Neural crest cell (in vitro differentiated cells): ENCODE data around the gene SOX18. TPM values are rescaled to one million over a fixed set of nuclear protein-coding genes. Genes with fewer than 3 reads are reported as not detected.

ENCODE experiments used
- DNase-seq: peaks from one replicate; pipeline ENCODE4 v3.0.0; 2021; ENCODE audit warnings: low read depth, mixed read lengths, low spot score
- H3K27ac Mint-ChIP-seq: one replicate; pipeline ENCODE4 v1.8.0; 2021; ENCODE audit warnings: mild to moderate bottlenecking, mixed read lengths; ENCODE audit not compliant: unreplicated experiment
- H3K27me3 Mint-ChIP-seq: 2 replicates; pipeline ENCODE4 v1.8.0; 2021; ENCODE audit warnings: low read depth, mild to moderate bottlenecking, mixed read lengths
- H3K36me3 Mint-ChIP-seq: 2 replicates; pipeline ENCODE4 v1.8.0; 2021; ENCODE audit warnings: low read depth, mild to moderate bottlenecking, mixed read lengths
- H3K4me1 Mint-ChIP-seq: 2 replicates; pipeline ENCODE4 v1.8.0; 2021; ENCODE audit warnings: mixed read lengths
- H3K4me3 Mint-ChIP-seq: one replicate; pipeline ENCODE4 v1.8.0; 2021; ENCODE audit warnings: mild to moderate bottlenecking, mixed read lengths
- H3K9me3 Mint-ChIP-seq: 2 replicates; pipeline ENCODE4 v1.8.0; 2021; ENCODE audit warnings: mixed read lengths
- CTCF ChIP-seq: fragments of 200-600 bp; sonication (generic); conservative IDR thresholded peaks from 2 replicates; pipeline ENCODE4 v1.5.0; 2021; ENCODE audit warnings: antibody characterized with exemption, mild to moderate bottlenecking
- total RNA-seq: library from RNA; stranded (reverse); gene quantifications from 2 replicates; pipeline ENCODE4 v1.2.1, GENCODE V29; 2021

Gene SOX18
- total RNA-seq, 1 donor from 2014 or later = not detected

GRCh38 chr20:64078934-64079272 is 29.5 kb upstream of the SOX18 start:
- H3K4me3 Mint-ChIP-seq = peak overlapping the region; percentile 62
- no peak overlapping the region for H3K27ac Mint-ChIP-seq
- H3K36me3 Mint-ChIP-seq = no peaks in the 10 kb centered on the region

GRCh38 chr20:64077876-64078551 is 28.6 kb upstream of the SOX18 start:
- no peak for DNase-seq
- Mint-ChIP-seq H3K36me3 (no peaks in the 10 kb centered on the region), H3K4me1 (peaks cover 26% of the 10 kb centered on the region), H3K27me3 (peaks cover 24% of the 10 kb centered on the region), H3K27ac (no peak overlapping the region), H3K9me3 (no peaks in the 10 kb centered on the region), H3K4me3 (no peak overlapping the region)
- TF ChIP-seq CTCF = no peak

More at GRCh38 chr20:64078934-64079272, 29.5 kb upstream of the SOX18 start:
- no peak for DNase-seq
- H3K9me3 Mint-ChIP-seq = no peaks in the 10 kb centered on the region
- TF ChIP-seq CTCF = no peak
- H3K27me3 Mint-ChIP-seq = peaks cover 28% of the 10 kb centered on the region
- H3K4me1 Mint-ChIP-seq = peaks cover 26% of the 10 kb centered on the region

GRCh38 chr20:64077541-64077875 is 28.1 kb upstream of the SOX18 start:
- H3K4me1 Mint-ChIP-seq = peaks cover 26% of the 10 kb centered on the region
- H3K27ac Mint-ChIP-seq = no peak overlapping the region
- TF ChIP-seq CTCF = no peak
- H3K27me3 Mint-ChIP-seq = peaks cover 19% of the 10 kb centered on the region
- no peaks in the 10 kb centered on the region for H3K36me3 Mint-ChIP-seq
- DNase-seq = no peak
- no peaks in the 10 kb centered on the region for H3K9me3 Mint-ChIP-seq
- no peak overlapping the region for H3K4me3 Mint-ChIP-seq

GRCh38 chr20:64077094-64077493 is 27.7 kb upstream of the SOX18 start:
- H3K27ac Mint-ChIP-seq = no peak overlapping the region
- H3K4me1 Mint-ChIP-seq = peaks cover 24% of the 10 kb centered on the region
- no peak overlapping the region for H3K4me3 Mint-ChIP-seq
- peaks cover 15% of the 10 kb centered on the region for H3K27me3 Mint-ChIP-seq
- TF ChIP-seq CTCF = no peak
- H3K9me3 Mint-ChIP-seq = no peaks in the 10 kb centered on the region
- H3K36me3 Mint-ChIP-seq = no peaks in the 10 kb centered on the region
- no peak for DNase-seq

GRCh38 chr20:64076061-64076997 is 26.9 kb upstream of the SOX18 start:
- no peaks in the 10 kb centered on the region for H3K36me3 Mint-ChIP-seq
- DNase-seq = no peak
- H3K4me1 Mint-ChIP-seq = peaks cover 17% of the 10 kb centered on the region
- no peak for TF ChIP-seq CTCF
- H3K9me3 Mint-ChIP-seq = no peaks in the 10 kb centered on the region
- no peak overlapping the region for H3K27ac Mint-ChIP-seq
- H3K27me3 Mint-ChIP-seq = peaks cover 8% of the 10 kb centered on the region
- no peak overlapping the region for H3K4me3 Mint-ChIP-seq
